ENCODE measurements around the gene SYK. TPM values are rescaled to one million over a fixed set of nuclear protein-coding genes. Genes with fewer than 3 reads are reported as not detected.

The SYK gene
- total RNA-seq, 1 donor from 2014 or later: not detected

DNA sequence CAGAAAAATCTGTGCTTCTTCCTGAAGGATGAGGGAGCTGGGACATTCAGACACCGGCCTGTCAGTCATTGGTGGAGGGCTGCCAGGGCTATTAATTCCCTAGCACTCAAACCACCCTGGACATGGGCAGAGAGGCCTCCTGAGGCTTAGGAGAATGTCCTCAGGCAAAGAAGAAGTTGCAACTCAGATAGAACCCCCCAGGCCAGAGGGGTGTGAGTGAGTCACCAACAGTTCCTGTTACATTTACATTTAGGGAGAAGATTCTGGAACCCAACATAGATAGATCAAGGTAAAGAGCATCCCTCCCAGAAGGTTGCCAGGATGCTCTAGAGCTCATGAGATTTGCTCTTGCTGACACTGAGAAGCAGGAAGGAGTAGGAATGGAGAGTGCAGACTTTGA, 29.2 kb upstream of the SYK start:
- H3K9me3 ChIP-seq (ENCODE audit: low read depth): peaks cover 10% of the 10 kb centered on the region
- no peak overlapping the region for H3K27ac ChIP-seq
- Mint-ChIP-seq H3K27ac (no peak overlapping the region), H3K9me3 (peaks cover 29% of the 10 kb centered on the region), H3K4me1 (peaks cover 4% of the 10 kb centered on the region), H3K36me3 (no peaks in the 10 kb centered on the region), H3K27me3 (ENCODE audit: insufficient read depth, low read depth) (peaks cover 9% of the 10 kb centered on the region), H3K4me3 (no peak overlapping the region)
- H4K20me1 ChIP-seq (ENCODE audit: low read depth): no peaks in the 10 kb centered on the region
- H2AFZ ChIP-seq (replicated peaks): no peak overlapping the region
- H3K4me3 ChIP-seq: no peak overlapping the region
- H3K9ac ChIP-seq: no peak overlapping the region
- H3K4me2 ChIP-seq: no peak overlapping the region
- H3K79me2 ChIP-seq (ENCODE audit: low read depth): no peaks in the 10 kb centered on the region
- no peaks in the 10 kb centered on the region for H3K4me1 ChIP-seq
- DNase-seq (ENCODE audit: low spot score): no peak
- no peak for TF ChIP-seq EZH2 (IDR thresholded peaks at IDR 0.05)
- TF ChIP-seq, protein P1, sequence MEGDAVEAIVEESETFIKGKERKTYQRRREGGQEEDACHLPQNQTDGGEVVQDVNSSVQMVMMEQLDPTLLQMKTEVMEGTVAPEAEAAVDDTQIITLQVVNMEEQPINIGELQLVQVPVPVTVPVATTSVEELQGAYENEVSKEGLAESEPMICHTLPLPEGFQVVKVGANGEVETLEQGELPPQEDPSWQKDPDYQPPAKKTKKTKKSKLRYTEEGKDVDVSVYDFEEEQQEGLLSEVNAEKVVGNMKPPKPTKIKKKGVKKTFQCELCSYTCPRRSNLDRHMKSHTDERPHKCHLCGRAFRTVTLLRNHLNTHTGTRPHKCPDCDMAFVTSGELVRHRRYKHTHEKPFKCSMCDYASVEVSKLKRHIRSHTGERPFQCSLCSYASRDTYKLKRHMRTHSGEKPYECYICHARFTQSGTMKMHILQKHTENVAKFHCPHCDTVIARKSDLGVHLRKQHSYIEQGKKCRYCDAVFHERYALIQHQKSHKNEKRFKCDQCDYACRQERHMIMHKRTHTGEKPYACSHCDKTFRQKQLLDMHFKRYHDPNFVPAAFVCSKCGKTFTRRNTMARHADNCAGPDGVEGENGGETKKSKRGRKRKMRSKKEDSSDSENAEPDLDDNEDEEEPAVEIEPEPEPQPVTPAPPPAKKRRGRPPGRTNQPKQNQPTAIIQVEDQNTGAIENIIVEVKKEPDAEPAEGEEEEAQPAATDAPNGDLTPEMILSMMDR (IDR thresholded peaks at IDR 0.05): no peak
- H3F3A ChIP-seq (ENCODE audit: low read depth): no peaks in the 10 kb centered on the region
- H3K27me3 ChIP-seq: no peaks in the 10 kb centered on the region
- H3K36me3 ChIP-seq: no peaks in the 10 kb centered on the region

DNA sequence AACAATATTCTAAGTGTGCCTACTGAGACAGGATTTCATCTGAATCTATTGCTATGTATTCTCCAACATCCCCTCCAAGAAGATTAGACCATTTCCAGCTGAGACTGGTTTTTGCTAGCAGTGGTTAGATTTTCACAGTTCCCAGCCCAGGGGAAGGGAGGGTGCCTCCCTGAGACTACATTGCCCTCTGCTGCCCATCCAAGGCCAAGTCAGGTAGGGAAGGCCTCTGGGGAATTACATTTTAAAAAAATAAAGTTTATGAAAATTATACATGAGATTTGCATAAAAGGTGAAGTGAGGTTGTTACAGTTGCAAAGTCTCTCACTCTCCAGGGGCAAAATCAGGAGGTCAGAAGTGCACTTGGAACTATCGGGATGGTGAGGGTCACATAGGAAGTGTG, 28.0 kb upstream of the SYK start:
- Histone ChIP-seq H3K4me1 (peaks cover 1% of the 10 kb centered on the region), H3K79me2 (ENCODE audit: low read depth) (no peaks in the 10 kb centered on the region), H3K9ac (no peak overlapping the region), H3K4me2 (no peak overlapping the region), H3K9me3 (ENCODE audit: low read depth) (no peaks in the 10 kb centered on the region), H3K36me3 (no peaks in the 10 kb centered on the region), H3K4me3 (no peak overlapping the region), H3F3A (ENCODE audit: low read depth) (no peaks in the 10 kb centered on the region), H3K27ac (no peak overlapping the region), H2AFZ (replicated peaks) (no peak overlapping the region), H3K27me3 (no peaks in the 10 kb centered on the region), H4K20me1 (ENCODE audit: low read depth) (no peaks in the 10 kb centered on the region)
- peaks cover 9% of the 10 kb centered on the region for H3K27me3 Mint-ChIP-seq (ENCODE audit: insufficient read depth, low read depth)
- H3K4me3 Mint-ChIP-seq: no peak overlapping the region
- DNase-seq (ENCODE audit: low spot score): peak; percentile 49
- TF ChIP-seq EZH2phosphoT487 (IDR thresholded peaks at IDR 0.05) (no peak), EZH2 (IDR thresholded peaks at IDR 0.05) (no peak)
- TF ChIP-seq, protein P1 (IDR thresholded peaks at IDR 0.05): peak; percentile 61
- H3K9me3 Mint-ChIP-seq: peaks cover 28% of the 10 kb centered on the region
- H3K27ac Mint-ChIP-seq: peak overlapping the region; percentile 33
- H3K4me1 Mint-ChIP-seq: peaks cover 6% of the 10 kb centered on the region
- no peaks in the 10 kb centered on the region for H3K36me3 Mint-ChIP-seq

GRCh38 chr9:90774071-90774470, 27.5 kb upstream of the SYK start:
- H3F3A ChIP-seq (ENCODE audit: low read depth): no peaks in the 10 kb centered on the region
- no peaks in the 10 kb centered on the region for H3K36me3 ChIP-seq
- peaks cover 4% of the 10 kb centered on the region for H3K4me1 ChIP-seq
- Mint-ChIP-seq H3K4me1 (peaks cover 10% of the 10 kb centered on the region), H3K27me3 (ENCODE audit: insufficient read depth, low read depth) (peaks cover 9% of the 10 kb centered on the region), H3K36me3 (no peaks in the 10 kb centered on the region), H3K4me3 (no peak overlapping the region), H3K27ac (no peak overlapping the region), H3K9me3 (peaks cover 26% of the 10 kb centered on the region)
- no peaks in the 10 kb centered on the region for H3K79me2 ChIP-seq (ENCODE audit: low read depth)
- no peak overlapping the region for H3K9ac ChIP-seq
- H3K27me3 ChIP-seq: no peaks in the 10 kb centered on the region
- no peak overlapping the region for H3K27ac ChIP-seq
- H3K4me2 ChIP-seq: no peak overlapping the region
- no peak for DNase-seq (ENCODE audit: low spot score)
- H3K9me3 ChIP-seq (ENCODE audit: low read depth): no peaks in the 10 kb centered on the region
- TF ChIP-seq, protein P1 (IDR thresholded peaks at IDR 0.05): no peak
- TF ChIP-seq EZH2phosphoT487 (IDR thresholded peaks at IDR 0.05): no peak
- no peak for TF ChIP-seq EZH2 (IDR thresholded peaks at IDR 0.05)
- H3K4me3 ChIP-seq: no peak overlapping the region
- H2AFZ ChIP-seq (replicated peaks): no peak overlapping the region
- no peaks in the 10 kb centered on the region for H4K20me1 ChIP-seq (ENCODE audit: low read depth)
